Keratinocyte (primary cell): ENCODE results near the gene CNDP2. TPM values are rescaled to one million over a fixed set of nuclear protein-coding genes. Genes with fewer than 3 reads are reported as not detected.
A peak's percentile ranks its signal among the peaks of the same experiment; 100 is the strongest.

ENCODE experiments used
- DNase-seq: peaks from one replicate; pipeline ENCODE4 v3.0.0-alpha.2; 2011; ENCODE audit warnings: low read depth, missing footprints, low spot score
- FAIRE-seq: peaks from 2 replicates; lab custom pipeline; 2011; peaks lifted over from hg19 to GRCh38; lab: Jason Lieb, UNC
- H2AFZ ChIP-seq: 2 replicates; pipeline ENCODE4 v1.6.0; 2012; ENCODE audit warnings: low read length, control low read depth, inconsistent platforms; ENCODE audit not compliant: control insufficient read depth
- H3K27ac ChIP-seq: 2 replicates; pipeline ENCODE4 v1.5.1; 2011; ENCODE audit warnings: low read length; ENCODE audit not compliant: control insufficient read depth, insufficient read depth
- H3K27me3 ChIP-seq: 3 replicates; pipeline ENCODE4 v1.6.0; 2011; ENCODE audit warnings: low read length; ENCODE audit not compliant: control insufficient read depth, insufficient read depth; ENCODE audit errors: extremely low read depth
- H3K36me3 ChIP-seq, 2 experiments: 2 replicates in 1 of 2; 3 replicates in 1 of 2; pipeline ENCODE4 v1.5.1; 2011; ENCODE audit warnings: low read length in 2 of 2, mild to moderate bottlenecking in 1 of 2; ENCODE audit not compliant: control insufficient read depth in 2 of 2, insufficient read depth in 2 of 2; ENCODE audit errors: extremely low read depth in 1 of 2
- H3K4me1 ChIP-seq: 3 replicates; pipeline ENCODE4 v1.5.1; 2011; ENCODE audit warnings: low read length; ENCODE audit not compliant: control insufficient read depth, insufficient read depth; ENCODE audit errors: extremely low read depth
- H3K4me2 ChIP-seq: 3 replicates; pipeline ENCODE4 v1.6.0; 2011; ENCODE audit warnings: low read depth, low read length; ENCODE audit not compliant: control insufficient read depth, insufficient read depth; ENCODE audit errors: extremely low read depth
- H3K4me3 ChIP-seq, 3 experiments: fragments of 200-600 bp in 1 of 3; sonication (generic) in 1 of 3; 2 replicates in 2 of 3; 3 replicates in 1 of 3; pipeline ENCODE4 v1.5.1; 2011 to 2016; ENCODE audit warnings: low read length in 3 of 3, mild to moderate bottlenecking in 3 of 3, control low read depth in 2 of 3, inconsistent platforms in 1 of 3, low read depth in 1 of 3, mixed read lengths in 1 of 3, mixed run types in 1 of 3, moderate library complexity in 1 of 3; ENCODE audit not compliant: control insufficient read depth in 2 of 3, insufficient read depth in 2 of 3; ENCODE audit errors: extremely low read depth in 1 of 3
- H3K79me2 ChIP-seq: 2 replicates; pipeline ENCODE4 v1.6.0; 2012; ENCODE audit warnings: low read length; ENCODE audit not compliant: control insufficient read depth, insufficient read depth
- H3K9ac ChIP-seq: 3 replicates; pipeline ENCODE4 v1.6.0; 2011; ENCODE audit warnings: low read length; ENCODE audit not compliant: control insufficient read depth, insufficient read depth; ENCODE audit errors: extremely low read depth
- H3K9me1 ChIP-seq: 3 replicates; pipeline ENCODE4 v1.6.0; 2011; ENCODE audit warnings: low read length; ENCODE audit not compliant: control insufficient read depth, insufficient read depth; ENCODE audit errors: extremely low read depth
- H3K9me3 ChIP-seq: 2 replicates; pipeline ENCODE4 v1.5.1; 2012; ENCODE audit warnings: low read depth, low read length; ENCODE audit not compliant: control insufficient read depth
- H4K20me1 ChIP-seq: 3 replicates; pipeline ENCODE4 v1.6.0; 2011; ENCODE audit warnings: low read length; ENCODE audit not compliant: control insufficient read depth, insufficient read depth; ENCODE audit errors: extremely low read depth
- EZH2 ChIP-seq: IDR thresholded peaks from one replicate; pipeline ENCODE4 v1.6.1; 2012; ENCODE audit warnings: inconsistent platforms, mild to moderate bottlenecking, low read length, moderate library complexity
- dilution Hi-C: fragments of 300-500 bp; cut with MboI; formaldehyde crosslinking; loops from one replicate; pipeline ENCODE4 v1.7.0; 2020; ENCODE audit warnings: low sequenced_read_pairs; ENCODE audit not compliant: extremely low pct_ligation_motif_present
- polyA plus RNA-seq, 5 experiments: library from polyadenylated mRNA; depleted of rRNA in 3 of 5; stranded (reverse) in 3 of 5; stranded (forward) in 1 of 5; unstranded in 1 of 5; fragments of >200 nt; gene quantifications; 1 replicate in 1 of 5; 2 replicates in 3 of 5; 3 replicates in 1 of 5; pipeline versions ENCODE4 v1.2.1 to v1.2.3, GENCODE V29; 2011 to 2012; ENCODE audit warnings: missing spikeins in 2 of 5, low read depth in 1 of 5, low replicate concordance in 1 of 5
- TF ChIP-seq, protein P1 (sequence below), 3 experiments: IDR thresholded peaks in 1 of 3; conservative IDR thresholded peaks in 1 of 3; optimal IDR thresholded peaks in 1 of 3; 2 replicates in 2 of 3; 3 replicates in 1 of 3; pipeline versions ENCODE3 to v1.5.1; 2011; ENCODE audit warnings: low read length in 3 of 3, mild to moderate bottlenecking in 3 of 3, moderate library complexity in 2 of 3, control low read depth in 1 of 3, inconsistent platforms in 1 of 3; ENCODE audit not compliant: insufficient read depth in 2 of 3; ENCODE audit errors: extremely low read depth in 1 of 3

CNDP2 gene
- polyA plus RNA-seq, 1 donor (not counting 4 experiments of a cell fraction or from before 2014, with no cell fraction given) = 126 TPM

DNA sequence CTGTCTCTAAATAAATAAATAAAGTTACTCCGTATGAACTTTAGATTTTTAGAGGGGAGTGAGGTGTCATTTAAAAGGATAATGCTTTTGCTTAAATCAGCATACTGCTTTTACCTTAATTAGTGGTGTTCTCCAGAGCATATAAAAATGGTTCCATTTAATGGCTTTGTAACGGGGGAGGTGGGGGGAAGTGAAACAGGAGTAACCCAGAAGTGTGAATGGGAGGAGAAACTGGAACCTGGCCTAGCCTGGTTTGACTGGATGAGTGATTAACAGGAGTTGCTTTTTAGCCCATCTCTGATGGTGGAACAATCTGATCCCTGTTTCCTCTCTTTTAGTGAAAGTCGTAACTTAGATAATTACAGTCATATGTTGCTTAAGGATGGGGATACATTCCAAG is 1.6 kb downstream of the CNDP2 start:
- Histone ChIP-seq H3K9me1 (no peaks in the 10 kb centered on the region), H3K79me2 (peaks cover 43% of the 10 kb centered on the region), H3K4me3 (no peak overlapping the region), H3K27me3 (no peaks in the 10 kb centered on the region), H3K4me1 (peaks cover 31% of the 10 kb centered on the region), H2AFZ (no peak overlapping the region), H3K9me3 (no peaks in the 10 kb centered on the region), H3K36me3 (peaks cover 4% of the 10 kb centered on the region in 2 experiments), H4K20me1 (no peaks in the 10 kb centered on the region), H3K4me2 (no peak overlapping the region), H3K9ac (no peak overlapping the region), H3K27ac (no peak overlapping the region)
- no peak for TF ChIP-seq EZH2
- TF ChIP-seq, protein P1, sequence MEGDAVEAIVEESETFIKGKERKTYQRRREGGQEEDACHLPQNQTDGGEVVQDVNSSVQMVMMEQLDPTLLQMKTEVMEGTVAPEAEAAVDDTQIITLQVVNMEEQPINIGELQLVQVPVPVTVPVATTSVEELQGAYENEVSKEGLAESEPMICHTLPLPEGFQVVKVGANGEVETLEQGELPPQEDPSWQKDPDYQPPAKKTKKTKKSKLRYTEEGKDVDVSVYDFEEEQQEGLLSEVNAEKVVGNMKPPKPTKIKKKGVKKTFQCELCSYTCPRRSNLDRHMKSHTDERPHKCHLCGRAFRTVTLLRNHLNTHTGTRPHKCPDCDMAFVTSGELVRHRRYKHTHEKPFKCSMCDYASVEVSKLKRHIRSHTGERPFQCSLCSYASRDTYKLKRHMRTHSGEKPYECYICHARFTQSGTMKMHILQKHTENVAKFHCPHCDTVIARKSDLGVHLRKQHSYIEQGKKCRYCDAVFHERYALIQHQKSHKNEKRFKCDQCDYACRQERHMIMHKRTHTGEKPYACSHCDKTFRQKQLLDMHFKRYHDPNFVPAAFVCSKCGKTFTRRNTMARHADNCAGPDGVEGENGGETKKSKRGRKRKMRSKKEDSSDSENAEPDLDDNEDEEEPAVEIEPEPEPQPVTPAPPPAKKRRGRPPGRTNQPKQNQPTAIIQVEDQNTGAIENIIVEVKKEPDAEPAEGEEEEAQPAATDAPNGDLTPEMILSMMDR (optimal IDR thresholded peaks at IDR 0.05 in 1 of 3, IDR thresholded peaks at IDR 0.05 in 1 of 3, conservative IDR thresholded peaks at IDR 0.05 in 1 of 3; ENCODE audit: extremely low read depth in 1 of 3, insufficient read depth in 2 of 3, low read length in 3 of 3) = no peak
- dilution Hi-C loops = no loop called here
- DNase-seq (no peak), FAIRE-seq (no peak)

DNA sequence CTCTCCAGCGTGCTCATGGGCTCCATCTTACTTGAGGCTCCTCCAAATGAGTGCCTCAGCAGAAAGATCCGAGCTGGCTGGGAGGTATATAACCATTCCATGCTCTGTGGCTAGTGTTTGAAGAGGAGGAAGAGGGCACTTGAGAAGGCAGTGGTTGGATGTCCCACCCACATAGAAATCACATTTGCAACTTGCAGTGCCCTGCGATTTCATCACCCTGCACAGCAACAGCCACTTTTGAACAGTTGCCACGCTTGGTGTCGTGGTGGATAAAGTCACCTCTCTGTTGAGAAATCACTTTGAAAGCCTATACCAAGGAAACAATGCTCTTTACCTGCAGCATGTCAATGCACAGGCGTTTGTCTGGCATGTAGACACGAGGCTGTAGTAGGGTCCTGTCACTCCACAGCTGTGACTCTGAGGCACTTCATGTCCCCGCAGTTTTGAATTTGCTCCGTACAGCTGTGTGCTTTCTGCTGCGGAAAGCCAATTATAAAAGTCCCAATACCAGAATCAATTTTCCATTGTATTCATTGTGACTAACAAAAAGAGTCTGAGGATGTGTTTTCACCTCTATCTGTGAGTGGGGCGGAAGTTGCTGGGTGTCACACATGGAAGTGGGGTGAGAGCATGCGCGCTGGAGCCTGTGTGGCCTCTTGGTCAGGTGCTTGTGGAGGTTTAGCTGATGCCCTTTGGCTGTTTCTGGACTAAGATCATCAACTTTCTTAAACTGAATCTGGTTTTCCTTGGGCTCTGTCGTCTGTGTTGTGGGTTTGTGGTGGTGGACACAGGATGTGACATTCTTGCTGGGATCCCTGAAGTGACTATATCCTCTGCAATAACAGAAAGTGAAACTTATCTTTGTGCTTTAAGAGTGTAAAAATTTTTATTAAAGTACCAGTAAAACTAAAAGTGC is 2.8 kb downstream of the CNDP2 start:
- Histone ChIP-seq H3K9ac (peak overlapping the region; percentile 61), H3K4me1 (peaks cover 31% of the 10 kb centered on the region), H3K9me1 (no peaks in the 10 kb centered on the region), H3K27ac (peak overlapping the region; percentile 66), H3K79me2 (peaks cover 48% of the 10 kb centered on the region), H3K4me3 (peak overlapping the region; percentile 33 to 75 (median 40)), H3K9me3 (no peaks in the 10 kb centered on the region), H3K27me3 (no peaks in the 10 kb centered on the region), H4K20me1 (no peaks in the 10 kb centered on the region), H3K36me3 (peaks cover 7 to 8% of the 10 kb centered on the region in 2 experiments), H2AFZ (peak overlapping the region; percentile 56), H3K4me2 (peak overlapping the region; percentile 87)
- FAIRE-seq (peak; percentile 56), DNase-seq (no peak)
- TF ChIP-seq, protein P1 (optimal IDR thresholded peaks at IDR 0.05 in 1 of 3, IDR thresholded peaks at IDR 0.05 in 1 of 3, conservative IDR thresholded peaks at IDR 0.05 in 1 of 3; ENCODE audit: extremely low read depth in 1 of 3, insufficient read depth in 2 of 3, low read length in 3 of 3) = no peak
- no peak for TF ChIP-seq EZH2
- dilution Hi-C loops = no loop called here
